Skin epidermis (tissue), 12 donors: Measurements from ENCODE around the gene PCSK9.
A peak's percentile ranks its signal among the peaks of the same experiment; 100 is the strongest.

Source experiments
- H3K27ac ChIP-seq, 21 experiments: fragments of 200-600 bp; sonication (generic) in 11 of 21; one replicate each; pipeline ENCODE4 v1.5.0; 2020; ENCODE audit warnings: mild to moderate bottlenecking in 3 of 21, inconsistent platforms in 2 of 21, moderate library complexity in 2 of 21
- H3K4me3 ChIP-seq, 7 experiments: fragments of 200-600 bp; sonication (generic) in 2 of 7; one replicate each; pipeline ENCODE4 v1.5.0; 2020; ENCODE audit warnings: inconsistent platforms in 2 of 7, mild to moderate bottlenecking in 2 of 7, moderate library complexity in 1 of 7

PCSK9 gene

DNA sequence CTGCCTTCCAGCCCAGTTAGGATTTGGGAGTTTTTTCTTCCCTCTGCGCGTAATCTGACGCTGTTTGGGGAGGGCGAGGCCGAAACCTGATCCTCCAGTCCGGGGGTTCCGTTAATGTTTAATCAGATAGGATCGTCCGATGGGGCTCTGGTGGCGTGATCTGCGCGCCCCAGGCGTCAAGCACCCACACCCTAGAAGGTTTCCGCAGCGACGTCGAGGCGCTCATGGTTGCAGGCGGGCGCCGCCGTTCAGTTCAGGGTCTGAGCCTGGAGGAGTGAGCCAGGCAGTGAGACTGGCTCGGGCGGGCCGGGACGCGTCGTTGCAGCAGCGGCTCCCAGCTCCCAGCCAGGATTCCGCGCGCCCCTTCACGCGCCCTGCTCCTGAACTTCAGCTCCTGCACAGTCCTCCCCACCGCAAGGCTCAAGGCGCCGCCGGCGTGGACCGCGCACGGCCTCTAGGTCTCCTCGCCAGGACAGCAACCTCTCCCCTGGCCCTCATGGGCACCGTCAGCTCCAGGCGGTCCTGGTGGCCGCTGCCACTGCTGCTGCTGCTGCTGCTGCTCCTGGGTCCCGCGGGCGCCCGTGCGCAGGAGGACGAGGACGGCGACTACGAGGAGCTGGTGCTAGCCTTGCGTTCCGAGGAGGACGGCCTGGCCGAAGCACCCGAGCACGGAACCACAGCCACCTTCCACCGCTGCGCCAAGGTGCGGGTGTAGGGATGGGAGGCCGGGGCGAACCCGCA lies at the start of gene PCSK9:
Gene PCSK9 (plus strand): TSS at position 207 of the 741 bp plus-strand sequence. CDS start 290 bp downstream, at position 497.
- Histone ChIP-seq H3K4me3 (peak within 1 kb of the TSS; percentile 15 to 41 (median 27)), H3K27ac (peak within 1 kb of the TSS in 2 of 21 experiments; percentile 6 to 12)

DNA sequence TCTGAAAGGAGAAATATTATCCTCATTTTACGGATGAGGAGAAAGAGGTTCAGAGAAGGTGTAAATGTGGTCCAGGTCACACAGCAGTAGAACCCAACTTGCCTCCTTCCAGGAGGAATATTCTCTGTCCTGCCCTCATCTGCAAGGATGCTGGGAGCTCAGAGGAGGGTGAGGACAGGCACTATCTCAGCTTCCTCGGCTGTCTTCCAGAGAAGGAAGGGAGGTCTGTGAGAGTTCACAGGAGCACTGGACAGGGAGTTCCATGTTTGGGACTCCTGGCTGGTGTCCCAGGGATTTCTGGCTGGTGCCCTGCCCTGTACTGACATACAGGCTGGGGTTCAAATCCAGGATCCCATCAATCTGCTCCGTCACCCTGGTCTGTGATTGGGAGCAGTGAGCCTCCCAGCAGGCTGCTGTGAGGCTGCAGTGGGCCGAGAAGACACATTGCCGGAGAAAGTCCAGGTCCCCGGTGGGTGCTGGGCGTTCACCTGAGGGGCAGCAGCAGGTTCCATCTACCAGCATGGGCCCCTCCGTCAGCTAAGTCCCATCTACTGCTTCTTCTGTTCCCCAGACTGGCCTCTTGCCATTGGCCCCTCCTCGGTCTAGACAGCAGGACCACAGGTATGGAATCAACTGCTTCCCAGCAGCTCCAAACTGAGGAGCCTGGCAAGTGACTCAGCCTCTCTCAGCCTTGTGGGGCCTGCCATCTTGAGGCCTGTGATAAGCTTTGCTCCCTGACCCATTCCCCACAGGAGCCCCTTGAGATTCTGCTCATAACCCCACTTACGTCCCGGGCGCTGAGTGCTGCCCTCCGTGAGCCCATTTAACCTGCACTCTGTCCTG lies 49.2 kb upstream of the PCSK9 start:
- H3K27ac ChIP-seq = no peak overlapping the region

DNA sequence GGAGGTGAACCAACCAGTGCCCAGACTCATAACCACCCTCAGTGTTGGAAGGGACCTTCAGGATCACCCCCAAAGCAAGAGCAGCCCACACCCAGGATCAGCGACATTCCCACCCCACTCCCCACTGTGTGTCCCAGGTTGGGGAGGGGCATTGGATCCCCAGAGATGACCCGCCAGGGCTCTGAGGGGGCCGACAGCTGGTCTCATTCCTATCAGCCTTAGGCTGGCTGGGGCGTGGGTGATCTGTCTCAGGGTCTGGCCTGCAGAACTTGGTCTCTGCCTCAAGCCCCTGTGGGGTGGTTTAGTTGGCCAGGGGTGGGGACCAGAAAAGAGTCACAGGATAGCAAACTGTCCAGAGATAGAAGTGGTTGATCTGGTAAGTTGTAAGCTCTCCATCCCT lies 48.4 kb upstream of the PCSK9 start:
- H3K4me3 ChIP-seq = no peak overlapping the region
- no peak overlapping the region for H3K27ac ChIP-seq

More for the DNA sequence above, 49.2 kb upstream of the PCSK9 start:
- no peak overlapping the region for H3K4me3 ChIP-seq

GRCh38 chr1:54991939-54992338 lies 47.4 kb upstream of the PCSK9 start:
- Histone ChIP-seq H3K4me3 (no peak overlapping the region), H3K27ac (no peak overlapping the region)

- Histone ChIP-seq H3K4me3 (no peak overlapping the region), H3K27ac (no peak overlapping the region)
Observed at GRCh38 chr1:54993140-54993539, 46.2 kb upstream of the PCSK9 start.

- Histone ChIP-seq H3K4me3 (no peak overlapping the region), H3K27ac (no peak overlapping the region)
Observed at GRCh38 chr1:54994355-54994990, 44.9 kb upstream of the PCSK9 start.

DNA sequence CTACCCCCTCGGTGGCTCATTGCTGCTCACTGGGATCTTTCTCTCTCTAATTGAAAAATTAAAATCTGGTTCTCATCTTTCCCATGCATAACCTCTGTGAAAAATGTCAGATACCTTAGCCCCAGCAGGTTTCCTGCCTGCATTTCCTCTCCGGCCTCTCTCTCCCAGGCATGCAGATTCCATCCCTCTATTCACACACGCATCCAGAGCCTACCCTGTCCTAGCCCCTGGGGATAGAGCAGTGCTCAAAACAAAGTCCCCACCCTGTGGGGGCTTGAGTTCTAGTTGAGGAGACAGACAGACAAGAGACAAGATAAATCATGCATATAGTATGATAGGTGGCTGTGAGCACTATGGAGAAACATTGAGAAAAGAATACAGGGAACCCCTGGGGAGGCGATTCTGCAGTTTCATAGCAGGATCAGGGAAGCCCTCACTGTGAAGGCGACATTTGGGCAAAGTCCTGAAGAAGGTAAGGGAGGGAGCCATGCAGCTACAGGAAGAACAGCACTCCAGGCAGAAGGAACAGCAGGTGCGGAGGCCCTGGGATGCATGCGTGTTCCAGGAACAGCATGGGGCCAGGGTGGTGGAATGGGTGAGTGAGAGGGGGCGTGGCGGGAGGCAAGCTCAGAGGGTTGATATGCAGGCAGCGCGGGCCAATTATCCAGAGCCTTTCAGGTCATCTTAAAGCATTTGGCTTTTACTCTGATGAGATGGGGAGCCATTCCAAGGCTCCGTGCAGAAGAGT lies 44.2 kb upstream of the PCSK9 start:
- Histone ChIP-seq H3K27ac (no peak overlapping the region), H3K4me3 (no peak overlapping the region)

DNA sequence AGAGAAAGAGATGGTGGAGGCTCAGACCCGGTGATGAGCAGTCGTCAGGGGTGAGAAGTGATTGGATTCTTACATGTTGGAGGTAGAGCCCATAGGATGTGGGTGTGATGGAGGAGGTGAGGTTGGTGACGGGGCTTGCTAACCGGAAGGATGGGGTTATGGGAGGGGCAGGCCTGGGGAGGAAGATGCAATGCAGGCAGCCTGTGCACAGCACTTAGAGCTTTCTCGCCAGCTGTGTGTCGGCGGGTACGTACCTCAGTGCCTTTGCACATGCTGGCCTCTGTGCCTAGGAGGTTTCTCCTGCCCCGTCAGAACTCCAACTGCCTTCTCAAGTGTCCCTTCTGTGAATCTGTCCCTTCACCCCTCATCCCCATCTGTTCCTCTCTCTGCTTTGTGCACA lies 43.5 kb upstream of the PCSK9 start:
- no peak overlapping the region for H3K4me3 ChIP-seq
- no peak overlapping the region for H3K27ac ChIP-seq

DNA sequence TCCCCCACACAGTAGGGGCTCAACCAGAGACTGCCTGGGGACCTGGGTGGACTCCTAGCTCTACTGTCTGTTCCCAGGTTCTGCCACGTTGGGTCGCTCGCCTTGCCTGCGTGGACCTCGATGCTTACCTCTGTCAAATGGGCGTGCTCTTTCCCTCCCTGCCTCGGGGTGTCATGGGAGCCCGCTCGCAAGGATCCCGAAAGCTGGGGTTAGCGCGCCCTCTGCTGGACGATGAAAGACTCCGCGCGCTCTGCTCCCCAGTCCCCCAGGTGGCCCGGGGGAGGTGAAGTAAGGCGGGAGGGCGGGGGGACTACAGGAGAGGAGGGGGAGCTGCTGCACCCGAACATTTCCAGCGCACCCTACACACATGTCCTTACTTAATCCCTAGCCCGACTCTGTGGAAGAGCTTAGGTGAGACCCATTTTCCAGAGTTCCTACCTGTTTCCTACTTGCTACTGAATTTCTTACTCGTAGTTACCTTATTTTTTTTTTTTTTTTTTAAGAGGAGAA lies 42.9 kb upstream of the PCSK9 start:
- peak overlapping the region in 1 of 7 experiments; percentile 8 for H3K4me3 ChIP-seq
- H3K27ac ChIP-seq = no peak overlapping the region

- Histone ChIP-seq H3K27ac (no peak overlapping the region), H3K4me3 (peak overlapping the region in 1 of 7 experiments; percentile 8)
Observed at GRCh38 chr1:54996869-54997710, 42.3 kb upstream of the PCSK9 start.

DNA sequence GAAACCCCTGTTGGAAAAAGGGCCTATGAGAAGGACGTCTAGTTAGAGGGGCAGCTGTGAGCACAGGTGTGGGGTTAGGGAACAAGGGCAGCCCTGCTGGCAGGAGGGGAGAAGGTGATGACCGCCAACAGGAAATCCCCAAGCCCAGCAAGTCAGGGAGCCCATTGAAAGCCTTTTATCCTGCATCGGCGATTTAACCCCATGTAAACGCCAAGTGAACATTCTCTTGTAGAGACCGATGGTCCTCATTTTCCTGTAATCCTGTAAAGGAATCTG lies 41.7 kb upstream of the PCSK9 start:
- Histone ChIP-seq H3K4me3 (no peak overlapping the region), H3K27ac (no peak overlapping the region)

- Histone ChIP-seq H3K4me3 (no peak overlapping the region), H3K27ac (no peak overlapping the region)
Observed at GRCh38 chr1:54998100-54998499, 41.2 kb upstream of the PCSK9 start.

GRCh38 chr1:54998677-54999076 lies 40.7 kb upstream of the PCSK9 start, which contains the start of gene BSND:
BSND (plus strand) TSS chr1:54998933; CDS start chr1:54999187, 254 bp downstream.
- H3K4me3 ChIP-seq = no peak within 1 kb of the TSS
- no peak within 1 kb of the TSS for H3K27ac ChIP-seq

DNA sequence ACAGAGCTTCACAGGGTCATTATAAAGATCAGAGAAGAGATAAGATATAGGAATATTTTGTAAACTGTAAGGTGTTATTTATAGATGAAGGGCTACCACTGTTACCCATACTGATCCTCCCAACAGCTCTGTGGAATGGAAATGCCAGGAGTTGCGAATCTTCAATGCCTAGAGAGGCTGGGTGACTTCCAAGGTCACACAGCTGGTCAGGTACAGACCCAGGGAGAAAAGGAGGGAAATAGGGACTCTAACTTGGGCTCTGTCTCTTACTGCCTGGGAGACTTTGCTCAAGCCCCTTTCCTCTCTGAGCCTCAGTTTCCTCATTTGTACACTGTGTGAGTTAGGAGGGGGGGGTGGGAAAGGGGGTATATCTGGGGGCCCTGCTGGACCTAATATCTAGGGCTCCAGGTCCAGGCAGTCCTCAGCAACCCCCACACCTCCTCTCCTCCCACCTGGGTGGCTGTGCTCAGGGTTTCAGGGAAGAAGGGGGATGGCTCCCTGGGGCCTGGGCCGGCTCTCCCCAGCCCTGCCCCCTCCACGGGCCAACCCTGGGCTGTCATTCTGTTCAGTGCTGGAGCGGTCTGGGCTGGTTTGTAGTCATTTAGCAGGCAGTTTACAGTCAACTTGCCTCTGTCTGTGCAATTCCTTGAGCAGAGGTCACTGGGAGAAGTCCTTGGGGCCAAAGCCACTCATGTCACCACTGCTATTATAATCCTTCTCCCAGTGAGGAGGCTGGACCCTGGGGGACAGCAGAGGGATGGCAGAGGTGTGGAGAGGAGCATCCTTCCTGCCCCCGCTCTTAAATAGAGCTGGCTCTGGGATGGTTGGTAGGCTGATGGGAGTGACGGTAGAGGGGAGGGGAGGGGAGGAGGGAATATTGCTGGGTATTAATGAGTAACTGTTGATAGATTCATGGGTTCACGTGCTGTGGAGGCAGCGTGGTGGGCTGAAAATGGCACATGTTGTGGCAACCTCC lies 39.0 kb upstream of the PCSK9 start:
- H3K4me3 ChIP-seq = no peak overlapping the region
- no peak overlapping the region for H3K27ac ChIP-seq

- H3K4me3 ChIP-seq = no peak overlapping the region
- no peak overlapping the region for H3K27ac ChIP-seq
Observed at GRCh38 chr1:55001311-55001710, 38.0 kb upstream of the PCSK9 start.

DNA sequence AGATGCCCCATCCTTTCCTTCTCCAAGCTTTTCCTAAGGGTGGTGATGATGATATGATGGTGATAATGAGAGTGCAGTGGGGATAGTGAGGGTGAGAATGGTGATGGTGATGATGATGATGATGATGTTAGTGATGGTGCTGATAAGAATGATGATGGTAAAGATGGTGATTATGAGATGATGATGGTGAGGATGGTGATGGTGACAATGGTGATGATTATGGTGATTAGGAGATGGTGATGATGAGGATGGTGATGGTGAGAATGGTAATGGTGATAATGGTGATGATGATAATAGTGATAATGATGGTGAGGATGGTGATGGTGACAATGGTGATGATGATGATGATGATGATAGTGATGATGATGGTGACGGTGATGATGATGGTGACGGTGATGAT lies 36.7 kb upstream of the PCSK9 start:
- no peak overlapping the region for H3K27ac ChIP-seq
- no peak overlapping the region for H3K4me3 ChIP-seq

DNA sequence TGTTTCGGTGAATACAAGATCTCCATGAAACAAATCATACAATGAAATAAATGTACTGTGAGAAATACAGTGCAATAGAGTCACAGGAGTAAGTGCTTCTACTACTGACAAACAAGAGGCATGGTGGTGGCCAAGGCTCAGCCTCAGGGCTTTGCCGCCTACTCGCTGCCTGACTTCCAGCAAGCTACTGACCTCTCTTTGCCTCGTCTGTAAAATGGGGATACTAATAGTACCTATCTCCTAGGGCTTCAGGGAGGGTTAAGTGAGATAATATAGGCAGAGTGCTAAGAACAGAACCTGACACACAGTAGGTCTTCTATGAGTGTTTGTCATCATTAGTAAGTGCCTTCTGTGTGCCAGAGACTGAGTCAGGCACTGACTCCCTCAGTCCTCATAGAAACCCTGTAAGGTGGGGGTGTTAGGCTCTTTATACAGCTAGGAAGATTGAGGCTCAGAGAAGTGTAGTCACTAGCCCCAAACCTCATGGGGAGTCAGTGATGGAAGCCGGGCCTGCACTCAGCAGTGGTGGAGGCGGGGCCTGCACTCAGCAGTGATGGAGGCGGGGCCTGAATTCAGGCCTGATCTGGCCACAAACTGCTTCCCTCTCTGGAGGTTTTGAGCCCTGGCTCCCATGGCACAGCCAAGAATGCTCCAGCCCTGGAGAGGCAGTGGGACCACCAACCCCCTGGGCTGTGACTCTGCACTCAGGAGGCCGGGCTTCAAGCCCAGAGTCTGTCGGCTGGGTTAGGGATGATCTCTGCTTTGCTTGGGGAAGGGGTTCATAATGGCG lies 33.8 kb upstream of the PCSK9 start:
- no peak overlapping the region for H3K4me3 ChIP-seq

More for the DNA sequence above, 33.8 kb upstream of the PCSK9 start:
- H3K27ac ChIP-seq = no peak overlapping the region
